Sigmoid colon (tissue), 4 donors: Measurements from ENCODE around the gene PANX1.

Experiments
- EP300 ChIP-seq, 4 donors: sonication (generic); formaldehyde crosslinking; IDR thresholded peaks; one replicate each; pipeline ENCODE4 v1.6.1; 2017; ENCODE audit warnings: antibody characterized with exemption in 4 of 4
- POLR2A ChIP-seq, 2 donors: fragments of 450-650 bp; IDR thresholded peaks; one replicate each; pipeline ENCODE4 v1.6.1; 2016; ENCODE audit warnings: antibody characterized with exemption in 2 of 2, mild to moderate bottlenecking in 2 of 2, moderate library complexity in 2 of 2
- POLR2AphosphoS5 ChIP-seq, 4 donors: sonication (generic); formaldehyde crosslinking; IDR thresholded peaks; one replicate each; pipeline ENCODE4 v1.6.1; 2017; ENCODE audit warnings: antibody characterized with exemption in 4 of 4
- TF ChIP-seq, protein P1 (sequence below), 4 experiments: fragments of 450-650 bp in 3 of 4; fragments of 200-600 bp in 1 of 4; IDR thresholded peaks; one replicate each; pipeline ENCODE4 v1.5.1; 2016 to 2019; ENCODE audit warnings: antibody characterized with exemption in 4 of 4, mild to moderate bottlenecking in 3 of 4, moderate library complexity in 2 of 4

GRCh38 chr11:94145431-94145830, 16.8 kb downstream of the PANX1 start:
- TF ChIP-seq, protein P1, sequence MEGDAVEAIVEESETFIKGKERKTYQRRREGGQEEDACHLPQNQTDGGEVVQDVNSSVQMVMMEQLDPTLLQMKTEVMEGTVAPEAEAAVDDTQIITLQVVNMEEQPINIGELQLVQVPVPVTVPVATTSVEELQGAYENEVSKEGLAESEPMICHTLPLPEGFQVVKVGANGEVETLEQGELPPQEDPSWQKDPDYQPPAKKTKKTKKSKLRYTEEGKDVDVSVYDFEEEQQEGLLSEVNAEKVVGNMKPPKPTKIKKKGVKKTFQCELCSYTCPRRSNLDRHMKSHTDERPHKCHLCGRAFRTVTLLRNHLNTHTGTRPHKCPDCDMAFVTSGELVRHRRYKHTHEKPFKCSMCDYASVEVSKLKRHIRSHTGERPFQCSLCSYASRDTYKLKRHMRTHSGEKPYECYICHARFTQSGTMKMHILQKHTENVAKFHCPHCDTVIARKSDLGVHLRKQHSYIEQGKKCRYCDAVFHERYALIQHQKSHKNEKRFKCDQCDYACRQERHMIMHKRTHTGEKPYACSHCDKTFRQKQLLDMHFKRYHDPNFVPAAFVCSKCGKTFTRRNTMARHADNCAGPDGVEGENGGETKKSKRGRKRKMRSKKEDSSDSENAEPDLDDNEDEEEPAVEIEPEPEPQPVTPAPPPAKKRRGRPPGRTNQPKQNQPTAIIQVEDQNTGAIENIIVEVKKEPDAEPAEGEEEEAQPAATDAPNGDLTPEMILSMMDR (IDR thresholded peaks at IDR 0.05) = no peak
- TF ChIP-seq POLR2A (IDR thresholded peaks at IDR 0.05) = no peak
- no peak for TF ChIP-seq POLR2AphosphoS5 (IDR thresholded peaks at IDR 0.05)
- no peak for TF ChIP-seq EP300 (IDR thresholded peaks at IDR 0.05)
